ENCODE results near the gene ADSS2.
"Not testable (repeated sequence)": the region's sequence is repeated elsewhere in the genome, so short reads cannot be mapped to it uniquely, and the experiment has no call there.

The ADSS2 gene

GRCh38 chr1:244394826-244395765, 56.6 kb downstream of the ADSS2 start:
- no peak for DNase-seq

GRCh38 chr1:244394346-244394745, 57.4 kb downstream of the ADSS2 start:
- no peak for DNase-seq

- DNase-seq = no peak
Observed at GRCh38 chr1:244393604-244394176, 58.0 kb downstream of the ADSS2 start.

GRCh38 chr1:244391761-244392160, 59.9 kb downstream of the ADSS2 start:
- DNase-seq = no peak

GRCh38 chr1:244388961-244389360, 62.7 kb downstream of the ADSS2 start:
- no peak for DNase-seq

- no peak for DNase-seq
Observed at GRCh38 chr1:244387415-244387814, 64.3 kb downstream of the ADSS2 start.

- no peak for DNase-seq
Observed at GRCh38 chr1:244386595-244386994, 65.1 kb downstream of the ADSS2 start.

GRCh38 chr1:244384066-244384465, 67.6 kb downstream of the ADSS2 start:
- DNase-seq = no peak

GRCh38 chr1:244383278-244383884, 68.3 kb downstream of the ADSS2 start:
- DNase-seq = no peak

- DNase-seq = no peak
Observed at GRCh38 chr1:244381878-244382565, 69.7 kb downstream of the ADSS2 start.

- DNase-seq = no peak
Observed at GRCh38 chr1:244376126-244376525, 75.6 kb downstream of the ADSS2 start.

- DNase-seq = no peak
Observed at GRCh38 chr1:244375051-244375450, 76.7 kb downstream of the ADSS2 start.

- DNase-seq = not testable (repeated sequence)
Observed at GRCh38 chr1:244374484-244374883, 77.2 kb downstream of the ADSS2 start.

GRCh38 chr1:244371242-244372141, 80.2 kb downstream of the ADSS2 start:
- no peak for DNase-seq

- no peak for DNase-seq
Observed at GRCh38 chr1:244370060-244370637, 81.6 kb downstream of the ADSS2 start.

GRCh38 chr1:244369256-244370057, 82.3 kb downstream of the ADSS2 start:
- DNase-seq = no peak

- DNase-seq = no peak
Observed at GRCh38 chr1:244368279-244368678, 83.4 kb downstream of the ADSS2 start.

- DNase-seq = no peak
Observed at GRCh38 chr1:244367399-244368114, 84.2 kb downstream of the ADSS2 start.

- no peak for DNase-seq
Observed at GRCh38 chr1:244365809-244366208, 85.9 kb downstream of the ADSS2 start.

GRCh38 chr1:244365262-244365661, 86.4 kb downstream of the ADSS2 start:
- not testable (repeated sequence) for DNase-seq
